ENCODE data around the gene EHD4. TPM values are rescaled to one million over a fixed set of nuclear protein-coding genes. Genes with fewer than 3 reads are reported as not detected.

The EHD4 gene
- total RNA-seq, 2 donors from 2014 or later = 13.8 to 16.9 TPM

GRCh38 chr15:41853831-41854230 is 118.5 kb downstream of the EHD4 start:
- Histone ChIP-seq H3K27me3 (no peaks in the 10 kb centered on the region), H3K9me3 (no peaks in the 10 kb centered on the region), H3K4me1 (peaks cover 10% of the 10 kb centered on the region), H3K27ac (no peak overlapping the region), H3K4me3 (no peak overlapping the region), H3K36me3 (replicated peaks in 1 of 2; ENCODE audit: insufficient read depth in 1 of 2, low read depth in 2 of 2) (no peaks in the 10 kb centered on the region)
- WGBS, 2 donors = 72 to 87% methylated on average over 3 to 10 of the region's 10 CpGs
- TF ChIP-seq POLR2A (IDR thresholded peaks at IDR 0.05) = no peak
- TF ChIP-seq, protein P1, sequence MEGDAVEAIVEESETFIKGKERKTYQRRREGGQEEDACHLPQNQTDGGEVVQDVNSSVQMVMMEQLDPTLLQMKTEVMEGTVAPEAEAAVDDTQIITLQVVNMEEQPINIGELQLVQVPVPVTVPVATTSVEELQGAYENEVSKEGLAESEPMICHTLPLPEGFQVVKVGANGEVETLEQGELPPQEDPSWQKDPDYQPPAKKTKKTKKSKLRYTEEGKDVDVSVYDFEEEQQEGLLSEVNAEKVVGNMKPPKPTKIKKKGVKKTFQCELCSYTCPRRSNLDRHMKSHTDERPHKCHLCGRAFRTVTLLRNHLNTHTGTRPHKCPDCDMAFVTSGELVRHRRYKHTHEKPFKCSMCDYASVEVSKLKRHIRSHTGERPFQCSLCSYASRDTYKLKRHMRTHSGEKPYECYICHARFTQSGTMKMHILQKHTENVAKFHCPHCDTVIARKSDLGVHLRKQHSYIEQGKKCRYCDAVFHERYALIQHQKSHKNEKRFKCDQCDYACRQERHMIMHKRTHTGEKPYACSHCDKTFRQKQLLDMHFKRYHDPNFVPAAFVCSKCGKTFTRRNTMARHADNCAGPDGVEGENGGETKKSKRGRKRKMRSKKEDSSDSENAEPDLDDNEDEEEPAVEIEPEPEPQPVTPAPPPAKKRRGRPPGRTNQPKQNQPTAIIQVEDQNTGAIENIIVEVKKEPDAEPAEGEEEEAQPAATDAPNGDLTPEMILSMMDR (IDR thresholded peaks at IDR 0.05) = no peak
- intact Hi-C loops (cut with DNase I) = no loop called here
- ATAC-seq (no peak), DNase-seq (no peak)

DNA sequence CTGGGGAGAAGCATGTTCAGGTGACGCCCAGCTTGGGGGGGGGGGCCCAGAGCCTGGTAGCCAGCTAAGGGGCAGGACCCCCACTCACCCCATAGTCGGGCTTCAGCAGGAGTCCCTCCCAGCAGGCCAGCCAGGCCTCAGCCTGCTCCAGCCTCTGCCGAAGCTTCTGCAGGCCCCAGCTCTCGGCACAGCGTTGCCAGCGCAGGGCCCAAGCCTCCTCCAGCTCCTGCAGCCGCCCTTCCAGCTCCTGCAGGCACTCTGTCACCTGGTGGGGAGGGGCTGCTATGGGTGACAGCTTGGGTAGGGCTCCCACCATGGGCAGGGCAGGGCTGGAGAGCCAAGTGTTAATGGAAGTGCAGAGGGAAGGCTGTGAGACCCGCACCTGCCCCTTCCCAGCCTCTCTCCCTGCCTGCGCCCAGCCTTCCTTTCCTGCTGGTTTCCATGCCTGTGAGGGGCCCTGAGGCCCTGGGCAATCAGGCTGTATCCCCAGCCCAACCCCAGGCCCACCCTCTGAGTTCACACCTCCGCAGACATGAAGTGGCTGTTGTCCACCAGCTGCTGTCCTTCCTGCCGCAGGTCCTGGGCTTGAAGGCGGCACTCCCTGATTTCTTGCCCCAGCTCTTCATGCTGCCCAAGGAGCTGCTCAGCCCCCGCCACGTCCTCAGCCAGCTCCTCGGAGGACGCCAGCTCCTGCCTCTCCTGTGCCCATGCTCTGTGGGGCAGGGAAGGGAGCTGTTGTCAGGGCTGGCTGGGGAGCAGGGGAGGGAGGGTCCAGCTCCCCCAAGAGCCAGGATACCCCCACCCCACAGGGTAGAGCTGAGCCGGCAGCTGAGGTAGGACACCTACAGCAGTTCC is 119.4 kb downstream of the EHD4 start:
- no peak for TF ChIP-seq POLR2A (IDR thresholded peaks at IDR 0.05)
- TF ChIP-seq, protein P1 (IDR thresholded peaks at IDR 0.05) = no peak
- intact Hi-C loops (cut with DNase I) = no loop called here
- H3K27ac ChIP-seq = no peak overlapping the region
- no peaks in the 10 kb centered on the region for H3K27me3 ChIP-seq
- no peak overlapping the region for H3K4me3 ChIP-seq
- H3K4me1 ChIP-seq = peaks cover 10% of the 10 kb centered on the region
- no peaks in the 10 kb centered on the region for H3K9me3 ChIP-seq
- DNase-seq (no peak), ATAC-seq (no peak)
- no peaks in the 10 kb centered on the region for H3K36me3 ChIP-seq (replicated peaks in 1 of 2; ENCODE audit: insufficient read depth in 1 of 2, low read depth in 2 of 2)
- WGBS, 2 donors = 78 to 90% methylated on average over 7 to 16 of the region's 17 CpGs

- 55 to 75% methylated on average over 6 to 8 of the region's 8 CpGs for WGBS, 2 donors
- Histone ChIP-seq H3K9me3 (no peaks in the 10 kb centered on the region), H3K4me1 (peaks cover 10% of the 10 kb centered on the region), H3K27me3 (no peaks in the 10 kb centered on the region), H3K36me3 (replicated peaks in 1 of 2; ENCODE audit: insufficient read depth in 1 of 2, low read depth in 2 of 2) (peaks cover 0 to 7% of the 10 kb centered on the region in 2 donors), H3K4me3 (no peak overlapping the region), H3K27ac (no peak overlapping the region)
- DNase-seq (no peak), ATAC-seq (no peak)
- TF ChIP-seq, protein P1 (IDR thresholded peaks at IDR 0.05) = no peak
- no peak for TF ChIP-seq POLR2A (IDR thresholded peaks at IDR 0.05)
- intact Hi-C loops (cut with DNase I) = no loop called here
These were observed 120.5 kb downstream of the EHD4 start for GRCh38 chr15:41851755-41852370.

- Histone ChIP-seq H3K27ac (no peak overlapping the region), H3K36me3 (replicated peaks in 1 of 2; ENCODE audit: insufficient read depth in 1 of 2, low read depth in 2 of 2) (peaks cover 0 to 9% of the 10 kb centered on the region in 2 donors), H3K9me3 (no peaks in the 10 kb centered on the region), H3K4me1 (peaks cover 10% of the 10 kb centered on the region), H3K4me3 (no peak overlapping the region), H3K27me3 (no peaks in the 10 kb centered on the region)
- peak in 1 of 4 donors; percentile 20 for DNase-seq
- ATAC-seq = no peak
- TF ChIP-seq, protein P1 (IDR thresholded peaks at IDR 0.05) = no peak
- no peak for TF ChIP-seq POLR2A (IDR thresholded peaks at IDR 0.05)
- intact Hi-C loops (cut with DNase I) = no loop called here
- 32 to 43% methylated on average over 11 of the region's 11 CpGs for WGBS, 2 donors
These were observed 121.2 kb downstream of the EHD4 start for GRCh38 chr15:41851167-41851523.

Data from body of pancreas (tissue), 4 donors.